SJSA1 (cell line): Measurements from ENCODE around the gene SCARB1. TPM values are rescaled to one million over a fixed set of nuclear protein-coding genes. Genes with fewer than 3 reads are reported as not detected.

ENCODE experiments used
- DNase-seq, 2 experiments: peaks; one replicate each; pipeline ENCODE4 v3.0.0-alpha.2; 2015 to 2020; ENCODE audit warnings: low spot score in 2 of 2, low read depth in 1 of 2
- H3K27ac ChIP-seq: fragments of 250-450 bp; sonication (Bioruptor Pico); 2 replicates; pipeline ENCODE4 v1.5.1; 2020; ENCODE audit warnings: mild to moderate bottlenecking, moderate library complexity
- H3K27me3 ChIP-seq: fragments of 250-450 bp; sonication (Bioruptor Pico); replicated peaks from 2 replicates; pipeline ENCODE4 v1.5.1; 2020; ENCODE audit warnings: mild to moderate bottlenecking, moderate library complexity
- H3K36me3 ChIP-seq: fragments of 250-450 bp; sonication (Bioruptor Pico); 2 replicates; pipeline ENCODE4 v1.5.1; 2020; ENCODE audit warnings: mild to moderate bottlenecking
- H3K4me1 ChIP-seq: fragments of 250-450 bp; sonication (Bioruptor Pico); replicated peaks from 2 replicates; pipeline ENCODE4 v1.6.1; 2021; ENCODE audit warnings: mild to moderate bottlenecking
- H3K4me3 ChIP-seq: fragments of 250-450 bp; sonication (Bioruptor Pico); 2 replicates; pipeline ENCODE4 v1.5.1; 2020; ENCODE audit warnings: mild to moderate bottlenecking
- H3K9me3 ChIP-seq: fragments of 250-450 bp; sonication (Bioruptor Pico); replicated peaks from 2 replicates; pipeline ENCODE4 v1.5.1; 2020; ENCODE audit warnings: mild to moderate bottlenecking
- total RNA-seq: library from RNA; depleted of rRNA; stranded (reverse); fragments of >200 nt; shearing (Covaris generic); gene quantifications from 2 replicates; pipeline ENCODE4 v1.2.3, GENCODE V29; 2014

The SCARB1 gene
- total RNA-seq, 1 experiment from 2014 or later: 12.4 TPM

DNA sequence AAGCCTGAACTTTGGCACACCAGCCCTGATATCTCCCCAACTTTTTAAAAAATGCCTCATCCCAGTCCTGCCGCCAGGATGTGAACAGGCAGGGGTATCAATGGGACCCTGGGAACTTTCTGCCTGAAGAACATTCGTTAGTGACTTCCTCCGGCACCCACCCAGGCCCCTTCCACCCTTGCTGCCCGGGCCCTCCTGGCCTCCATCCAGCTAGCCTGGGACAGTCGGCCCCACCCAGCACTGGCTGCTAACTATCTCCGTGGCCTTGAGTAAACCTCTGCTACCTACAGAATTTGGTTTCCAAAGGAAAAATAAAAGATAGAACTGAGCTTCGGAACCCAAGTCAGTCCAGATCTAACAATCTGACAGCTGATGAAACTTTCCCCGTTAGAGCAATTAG lies 14.3 kb downstream of the SCARB1 start:
- Histone ChIP-seq H3K4me3 (no peak overlapping the region), H3K9me3 (no peaks in the 10 kb centered on the region), H3K27me3 (no peaks in the 10 kb centered on the region), H3K4me1 (no peaks in the 10 kb centered on the region), H3K36me3 (no peaks in the 10 kb centered on the region), H3K27ac (no peak overlapping the region)
- no peak for DNase-seq

DNA sequence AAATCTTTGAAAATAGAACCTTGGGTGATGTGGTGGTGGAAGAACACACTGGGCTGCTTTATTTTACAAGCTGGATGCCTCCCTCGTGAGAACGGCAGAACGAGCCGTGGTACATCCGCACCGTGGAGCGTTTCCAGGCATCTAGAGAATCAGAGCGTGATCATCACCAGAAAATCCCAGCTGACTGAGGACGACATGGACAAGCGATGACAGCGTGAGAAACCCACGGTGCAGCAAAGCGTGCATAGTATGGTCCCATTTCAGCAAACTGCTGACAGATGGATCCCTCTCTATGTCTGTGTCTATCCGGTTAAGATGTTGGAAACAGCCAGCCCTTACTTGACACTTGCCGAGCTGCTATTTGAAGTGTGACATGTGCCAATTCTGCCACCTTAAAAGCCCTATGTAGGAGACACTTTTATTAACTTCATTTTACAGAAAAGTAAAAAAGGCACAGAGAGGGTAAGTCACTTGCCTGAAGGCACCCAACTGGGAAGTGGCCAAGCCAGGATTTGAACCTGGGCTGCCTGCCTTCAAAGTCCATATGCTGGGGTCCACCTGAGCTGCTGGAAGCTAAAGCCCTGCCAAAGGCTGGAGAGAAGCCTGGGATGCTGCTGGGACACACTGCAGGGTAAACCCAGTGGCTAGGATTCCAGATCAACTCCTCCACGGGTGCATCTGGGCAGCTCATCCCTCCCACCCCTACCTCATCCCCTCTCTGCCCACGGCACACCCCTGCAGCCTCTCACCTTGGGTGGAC lies 14.9 kb downstream of the SCARB1 start:
- Histone ChIP-seq H3K27ac (no peak overlapping the region), H3K27me3 (no peaks in the 10 kb centered on the region), H3K9me3 (no peaks in the 10 kb centered on the region), H3K36me3 (no peaks in the 10 kb centered on the region), H3K4me1 (no peaks in the 10 kb centered on the region), H3K4me3 (no peak overlapping the region)
- DNase-seq: no peak

DNA sequence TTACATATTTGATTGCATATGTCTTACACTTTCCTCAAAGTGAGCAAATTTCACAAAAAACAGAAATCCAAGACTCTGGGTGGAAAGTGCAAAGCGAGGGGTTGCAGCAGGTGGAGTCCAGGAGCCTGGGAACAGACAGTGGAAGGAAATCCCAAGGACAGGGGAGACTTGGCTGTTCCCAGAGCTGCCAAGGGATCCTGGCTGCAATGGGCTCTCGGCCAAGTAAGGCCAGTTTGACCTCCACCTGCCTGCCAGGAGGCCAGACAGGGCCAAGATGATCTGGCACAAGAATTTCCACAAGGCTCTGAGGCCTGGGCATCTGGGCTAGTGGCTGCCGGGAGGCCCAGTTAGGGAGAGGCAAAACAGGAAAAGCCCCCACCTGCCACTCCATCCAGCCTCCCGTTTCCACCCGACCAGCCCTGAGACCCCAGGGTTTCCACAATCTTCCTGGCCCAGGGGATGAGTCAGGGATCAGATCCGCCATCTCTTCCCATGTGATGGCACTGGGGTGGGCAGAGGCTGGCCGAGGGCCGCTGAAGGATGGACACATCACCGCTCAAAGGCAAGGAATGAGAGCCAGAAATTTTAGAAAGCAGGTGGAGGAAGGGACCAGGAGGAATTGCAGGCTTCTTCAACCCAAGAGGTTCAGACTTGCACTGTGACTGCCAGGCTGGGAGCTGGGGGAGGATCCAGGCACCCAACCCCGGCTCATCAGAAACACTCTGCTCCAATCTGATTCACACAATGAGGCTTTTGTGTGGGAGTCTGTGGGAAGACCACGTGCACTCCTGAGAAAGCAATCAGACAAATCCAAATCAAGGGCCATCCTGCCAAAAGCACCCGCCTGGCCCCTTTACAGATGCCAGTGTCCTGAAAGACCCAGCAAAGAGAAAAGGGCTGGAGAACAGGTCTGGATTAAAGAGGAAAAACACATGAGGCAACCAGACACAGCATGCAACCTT lies 16.3 kb downstream of the SCARB1 start:
- H3K36me3 ChIP-seq: no peaks in the 10 kb centered on the region

DNA sequence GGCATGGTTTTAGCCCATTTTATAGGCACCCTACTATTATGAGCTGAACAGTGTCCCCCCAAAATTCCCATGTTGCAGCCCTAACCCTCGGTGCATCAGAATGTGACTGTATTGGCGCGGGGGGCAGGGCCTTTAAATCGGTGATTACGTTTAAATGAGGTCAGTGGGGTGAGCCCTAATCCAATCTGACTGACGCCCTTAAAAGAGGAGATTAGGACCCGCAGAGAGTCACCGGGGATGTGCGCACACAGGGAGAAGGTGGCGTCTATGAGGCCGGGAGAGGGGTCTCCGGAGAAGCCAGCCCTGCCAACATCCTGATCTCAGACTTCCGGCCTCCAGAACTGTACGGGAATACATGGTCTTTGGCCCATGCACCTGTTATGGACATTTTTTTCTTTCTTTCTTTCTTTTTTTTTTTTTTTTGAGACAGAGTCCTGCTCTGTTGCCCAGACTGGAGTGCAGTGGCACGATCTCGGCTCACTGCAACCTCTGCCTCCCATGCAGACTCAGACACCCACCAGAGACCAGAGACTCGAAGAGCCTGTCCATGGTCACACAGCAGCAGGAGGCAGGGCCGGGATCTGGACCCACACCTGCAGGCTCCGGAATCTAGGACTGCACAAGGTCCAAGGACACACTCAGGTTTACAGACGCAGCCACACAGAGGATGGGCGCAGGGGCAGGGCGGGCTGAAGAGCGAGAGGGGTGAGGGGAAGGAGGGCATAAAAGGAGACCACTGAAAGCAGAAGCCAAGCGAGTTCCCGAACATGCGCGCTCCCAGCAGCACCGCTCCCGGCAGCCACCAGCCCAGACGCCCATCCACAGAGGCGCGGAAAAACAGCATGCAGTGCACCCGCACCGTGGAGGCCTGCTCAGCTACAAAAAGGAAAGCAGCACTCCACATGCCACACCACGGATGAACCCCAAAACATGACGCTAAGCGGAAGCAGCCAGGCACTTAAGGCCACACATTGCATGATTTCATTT lies 19.0 kb downstream of the SCARB1 start:
- H3K36me3 ChIP-seq: no peaks in the 10 kb centered on the region
- no peak for DNase-seq

More for the DNA sequence above, 16.3 kb downstream of the SCARB1 start:
- no peak overlapping the region for H3K27ac ChIP-seq
- no peak for DNase-seq
- H3K27me3 ChIP-seq: no peaks in the 10 kb centered on the region
- H3K4me1 ChIP-seq: no peaks in the 10 kb centered on the region
- H3K9me3 ChIP-seq: no peaks in the 10 kb centered on the region
- H3K4me3 ChIP-seq: no peak overlapping the region

DNA sequence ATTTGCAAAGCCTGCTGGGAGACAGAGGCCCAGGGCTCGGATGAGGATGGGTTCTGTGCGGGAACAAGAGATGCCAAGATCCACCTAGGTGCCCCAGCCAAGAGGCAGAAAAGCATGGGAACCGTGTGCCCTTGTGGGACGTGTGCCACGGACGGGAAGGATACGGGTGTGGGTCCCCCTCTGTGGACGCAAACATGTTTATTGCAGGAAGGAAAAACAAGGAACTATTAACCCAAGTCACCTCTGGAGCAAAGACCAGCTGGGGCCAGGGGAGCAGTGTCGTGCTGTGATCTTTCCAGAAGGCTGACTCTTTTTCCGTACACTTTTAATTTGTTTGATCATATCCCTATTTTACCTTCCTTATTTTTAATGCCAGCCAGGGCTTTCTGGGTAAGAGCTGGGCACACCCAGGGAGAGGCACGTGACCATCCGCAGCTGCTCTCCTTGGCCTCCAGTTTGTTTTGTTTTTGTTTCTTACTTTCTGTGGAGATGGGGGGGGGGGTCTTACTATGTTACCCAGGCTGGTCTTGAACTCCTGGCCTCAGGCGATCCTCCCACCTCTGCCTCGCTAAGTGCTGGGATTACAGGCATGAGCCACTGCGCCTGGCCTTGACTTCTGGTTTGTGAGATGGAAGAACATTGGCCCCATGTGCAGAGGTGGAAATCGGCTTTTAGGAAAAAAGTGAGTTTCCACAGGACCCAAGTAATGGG lies 20.7 kb downstream of the SCARB1 start:
- Histone ChIP-seq H3K4me1 (peaks cover 10% of the 10 kb centered on the region), H3K36me3 (no peaks in the 10 kb centered on the region)

More for the DNA sequence above, 19.0 kb downstream of the SCARB1 start:
- Histone ChIP-seq H3K27me3 (no peaks in the 10 kb centered on the region), H3K4me1 (no peaks in the 10 kb centered on the region), H3K27ac (no peak overlapping the region), H3K9me3 (no peaks in the 10 kb centered on the region), H3K4me3 (no peak overlapping the region)

DNA sequence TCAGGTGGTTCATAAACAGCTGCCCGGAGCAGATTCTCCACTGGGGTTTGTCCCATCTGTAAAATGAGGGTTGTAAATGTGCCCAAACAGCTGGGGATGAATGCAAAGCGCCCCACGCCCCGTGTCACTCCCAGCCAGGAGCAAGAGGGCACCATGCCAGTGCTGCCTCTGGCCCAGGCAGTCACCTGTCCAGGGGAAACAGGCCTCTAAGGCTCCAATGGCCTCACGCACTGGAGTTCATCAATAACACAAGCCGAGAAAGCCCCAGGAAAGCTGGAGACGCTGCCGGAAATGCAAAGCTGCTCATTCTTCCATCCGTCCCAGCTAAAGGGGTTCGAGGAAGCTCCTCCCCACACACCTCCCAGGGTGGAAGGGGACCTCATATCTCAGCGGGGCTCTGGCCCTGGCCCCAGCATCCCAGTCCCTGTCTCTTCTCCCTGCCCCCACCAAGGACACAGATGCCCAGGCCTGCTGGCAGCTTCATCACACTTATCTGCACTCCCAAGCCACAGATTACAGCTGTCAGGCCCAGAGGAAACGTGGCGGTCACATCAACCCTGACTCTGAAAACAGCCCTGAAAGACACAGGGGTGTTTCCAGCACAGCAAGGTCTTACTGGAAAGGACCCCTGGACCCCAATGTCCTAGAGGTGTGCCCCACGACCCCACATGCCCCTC lies 21.5 kb downstream of the SCARB1 start:
- DNase-seq: no peak
- no peak overlapping the region for H3K4me3 ChIP-seq
- no peak overlapping the region for H3K27ac ChIP-seq
- H3K4me1 ChIP-seq: peaks cover 15% of the 10 kb centered on the region
- H3K27me3 ChIP-seq: no peaks in the 10 kb centered on the region
- no peaks in the 10 kb centered on the region for H3K9me3 ChIP-seq
- no peaks in the 10 kb centered on the region for H3K36me3 ChIP-seq

More for the DNA sequence above, 20.7 kb downstream of the SCARB1 start:
- no peak overlapping the region for H3K27ac ChIP-seq
- H3K27me3 ChIP-seq: no peaks in the 10 kb centered on the region
- DNase-seq: no peak
- no peaks in the 10 kb centered on the region for H3K9me3 ChIP-seq
- H3K4me3 ChIP-seq: no peak overlapping the region

DNA sequence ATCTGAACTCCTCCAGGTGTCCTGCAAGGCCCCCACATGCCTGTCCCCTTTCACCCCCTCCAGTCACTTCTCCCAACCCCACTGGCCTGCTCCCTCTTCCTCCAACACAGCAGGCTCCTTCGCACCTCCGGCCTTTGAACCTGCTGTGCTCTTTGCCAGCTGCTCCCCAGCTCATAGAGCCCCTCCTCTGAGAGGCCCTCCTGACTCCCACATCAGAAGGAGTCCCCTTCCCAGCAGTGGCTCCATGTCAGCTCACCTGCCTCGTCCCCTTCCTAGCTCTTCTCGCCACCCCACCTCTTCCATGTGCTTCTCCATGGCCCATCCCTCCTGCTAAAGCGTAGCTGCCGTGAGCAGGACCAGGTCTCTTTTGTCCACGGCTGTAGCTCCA lies 22.1 kb downstream of the SCARB1 start:
- no peak for DNase-seq
- Histone ChIP-seq H3K9me3 (no peaks in the 10 kb centered on the region), H3K36me3 (no peaks in the 10 kb centered on the region), H3K4me1 (peaks cover 15% of the 10 kb centered on the region), H3K27ac (no peak overlapping the region), H3K4me3 (no peak overlapping the region), H3K27me3 (no peaks in the 10 kb centered on the region)

DNA sequence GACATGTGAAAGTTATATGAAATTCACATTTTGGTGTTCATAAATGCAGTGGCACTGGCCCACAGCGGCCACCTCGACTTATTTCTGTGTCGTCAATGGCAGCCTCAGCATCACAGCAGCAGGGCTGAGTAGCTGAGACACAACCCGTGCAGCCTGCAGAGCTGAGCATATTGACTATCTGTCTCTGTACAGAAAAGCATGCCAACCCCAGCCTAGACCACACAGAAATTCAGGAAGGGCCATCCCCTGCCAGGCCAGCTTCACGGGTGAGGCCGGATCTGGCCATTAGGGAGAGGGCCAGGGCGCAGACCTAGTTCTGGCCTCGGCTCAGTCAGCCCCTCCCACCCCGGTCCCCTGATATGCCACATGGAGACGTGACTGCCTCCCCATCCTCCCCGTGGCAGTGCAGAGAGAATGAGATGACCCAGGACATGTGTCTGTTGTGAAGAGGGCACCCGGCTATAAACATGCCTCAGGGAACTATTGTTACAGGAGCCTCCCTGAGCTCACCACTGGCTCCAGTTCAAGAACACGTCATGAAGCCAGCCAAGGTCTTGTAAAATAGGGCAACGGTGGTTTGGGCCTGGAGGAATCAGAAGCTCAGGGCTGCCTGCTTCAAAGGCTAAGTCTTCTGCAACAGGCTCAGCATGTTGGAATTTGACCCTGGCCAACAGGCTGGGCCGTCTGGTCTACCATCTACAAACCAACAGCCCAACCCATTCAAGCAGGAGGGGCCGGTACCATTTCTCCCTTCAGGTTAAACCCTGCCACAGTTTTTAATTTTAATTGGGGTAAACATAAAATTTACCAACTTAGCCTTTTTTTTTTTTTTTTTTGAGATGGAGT lies 25.5 kb downstream of the SCARB1 start:
- Histone ChIP-seq H3K27me3 (no peaks in the 10 kb centered on the region), H3K9me3 (no peaks in the 10 kb centered on the region), H3K36me3 (no peaks in the 10 kb centered on the region), H3K4me3 (no peak overlapping the region), H3K4me1 (peaks cover 15% of the 10 kb centered on the region), H3K27ac (no peak overlapping the region)
- peak; percentile 88 to 94 for DNase-seq

DNA sequence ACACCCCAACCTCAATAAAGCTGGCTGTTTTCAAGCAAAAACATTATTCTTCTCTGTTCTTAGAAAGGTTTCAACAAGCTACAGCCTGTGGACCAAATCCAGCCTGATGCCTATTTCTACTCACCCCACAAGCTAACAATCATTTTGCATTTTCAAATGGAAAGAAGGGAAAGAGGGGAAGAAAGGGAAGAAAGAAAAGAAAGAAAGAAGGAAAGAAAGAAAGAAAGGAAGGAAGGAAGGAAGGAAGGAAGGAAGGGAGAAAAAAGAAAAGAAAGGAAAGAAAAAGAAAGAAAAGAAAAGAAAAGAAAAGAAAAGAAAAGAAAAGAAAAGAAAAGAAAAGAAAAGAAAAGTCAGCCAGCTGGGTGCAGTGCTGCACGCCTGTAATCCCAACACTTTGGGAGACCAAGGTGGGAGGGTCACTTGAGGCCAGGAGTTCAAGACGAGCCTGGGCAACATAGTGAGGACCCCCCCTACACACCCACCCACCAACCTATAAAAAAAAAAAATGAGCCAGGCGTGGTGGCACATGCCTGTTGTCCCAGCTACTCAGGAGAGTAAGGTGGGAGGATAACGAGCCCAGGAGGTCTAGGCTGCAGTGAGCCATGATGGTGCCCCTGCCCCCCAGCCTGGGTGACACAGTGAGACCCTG lies 26.3 kb downstream of the SCARB1 start:
- peaks cover 15% of the 10 kb centered on the region for H3K4me1 ChIP-seq
- H3K9me3 ChIP-seq: no peaks in the 10 kb centered on the region
- H3K4me3 ChIP-seq: no peak overlapping the region
- no peak for DNase-seq
- H3K27ac ChIP-seq: no peak overlapping the region
- H3K27me3 ChIP-seq: no peaks in the 10 kb centered on the region
- no peaks in the 10 kb centered on the region for H3K36me3 ChIP-seq

DNA sequence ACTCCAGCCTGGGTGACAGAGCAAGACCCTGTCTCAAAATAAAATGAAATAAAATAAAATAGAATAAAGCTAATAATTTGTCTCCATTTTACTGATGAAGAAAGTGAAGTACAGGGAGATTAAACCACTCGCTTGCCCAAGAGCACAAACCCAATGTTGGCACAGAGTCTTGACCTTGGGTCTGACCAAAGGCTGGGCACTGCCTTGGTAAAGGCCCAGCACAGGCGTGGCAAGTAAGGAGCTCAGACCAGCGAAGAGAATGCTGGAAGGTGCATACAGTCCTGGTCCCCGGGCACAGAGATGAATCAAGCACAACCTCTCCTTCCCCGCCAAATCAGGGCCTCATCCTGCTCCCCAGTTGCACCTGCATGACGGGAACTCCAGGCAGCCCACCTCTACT lies 26.9 kb downstream of the SCARB1 start:
- no peaks in the 10 kb centered on the region for H3K27me3 ChIP-seq
- H3K27ac ChIP-seq: no peak overlapping the region
- peaks cover 15% of the 10 kb centered on the region for H3K4me1 ChIP-seq
- DNase-seq: no peak
- no peak overlapping the region for H3K4me3 ChIP-seq
- H3K9me3 ChIP-seq: no peaks in the 10 kb centered on the region
- H3K36me3 ChIP-seq: no peaks in the 10 kb centered on the region

DNA sequence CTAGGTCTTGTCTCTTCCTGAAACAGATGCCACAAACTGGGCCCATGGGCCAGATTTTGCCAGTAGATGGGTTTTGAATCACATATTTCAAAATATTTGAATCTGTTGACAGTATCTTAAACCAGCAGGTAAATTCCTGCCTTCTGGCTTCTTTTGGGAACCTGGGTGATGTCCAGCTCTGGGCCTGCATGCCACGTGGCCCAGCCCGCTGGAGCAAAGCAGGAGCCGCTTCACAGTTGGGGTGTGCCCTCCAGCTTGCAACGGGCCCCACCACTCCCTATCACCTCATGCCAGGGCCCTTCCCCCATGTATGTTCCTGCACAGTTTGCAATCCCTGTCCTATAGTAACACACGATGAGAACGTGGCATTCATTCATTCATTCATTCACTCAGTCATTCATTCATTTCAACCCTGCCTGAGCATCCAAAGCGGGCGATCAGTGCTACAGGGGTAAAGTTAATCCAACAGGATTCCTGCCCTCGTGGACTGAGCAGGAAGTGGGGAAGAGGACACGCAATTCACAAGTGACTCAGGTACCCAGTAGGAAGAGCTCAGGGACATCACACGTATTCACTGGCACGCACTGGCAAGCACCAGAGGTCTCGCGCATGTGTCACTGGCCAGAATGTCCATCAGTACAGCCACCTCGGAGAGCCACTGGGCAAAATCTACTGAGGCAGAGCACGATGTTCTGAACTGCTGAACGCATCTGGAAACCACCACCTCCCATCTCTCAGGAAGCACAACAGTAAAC lies 27.8 kb downstream of the SCARB1 start:
- H3K4me1 ChIP-seq: peaks cover 15% of the 10 kb centered on the region
- H3K9me3 ChIP-seq: no peaks in the 10 kb centered on the region
- H3K4me3 ChIP-seq: no peak overlapping the region
- H3K27ac ChIP-seq: no peak overlapping the region
- no peaks in the 10 kb centered on the region for H3K36me3 ChIP-seq
- H3K27me3 ChIP-seq: no peaks in the 10 kb centered on the region
- no peak for DNase-seq
